Measurements from ENCODE around the gene IRAG1.

Gene IRAG1, protein sequence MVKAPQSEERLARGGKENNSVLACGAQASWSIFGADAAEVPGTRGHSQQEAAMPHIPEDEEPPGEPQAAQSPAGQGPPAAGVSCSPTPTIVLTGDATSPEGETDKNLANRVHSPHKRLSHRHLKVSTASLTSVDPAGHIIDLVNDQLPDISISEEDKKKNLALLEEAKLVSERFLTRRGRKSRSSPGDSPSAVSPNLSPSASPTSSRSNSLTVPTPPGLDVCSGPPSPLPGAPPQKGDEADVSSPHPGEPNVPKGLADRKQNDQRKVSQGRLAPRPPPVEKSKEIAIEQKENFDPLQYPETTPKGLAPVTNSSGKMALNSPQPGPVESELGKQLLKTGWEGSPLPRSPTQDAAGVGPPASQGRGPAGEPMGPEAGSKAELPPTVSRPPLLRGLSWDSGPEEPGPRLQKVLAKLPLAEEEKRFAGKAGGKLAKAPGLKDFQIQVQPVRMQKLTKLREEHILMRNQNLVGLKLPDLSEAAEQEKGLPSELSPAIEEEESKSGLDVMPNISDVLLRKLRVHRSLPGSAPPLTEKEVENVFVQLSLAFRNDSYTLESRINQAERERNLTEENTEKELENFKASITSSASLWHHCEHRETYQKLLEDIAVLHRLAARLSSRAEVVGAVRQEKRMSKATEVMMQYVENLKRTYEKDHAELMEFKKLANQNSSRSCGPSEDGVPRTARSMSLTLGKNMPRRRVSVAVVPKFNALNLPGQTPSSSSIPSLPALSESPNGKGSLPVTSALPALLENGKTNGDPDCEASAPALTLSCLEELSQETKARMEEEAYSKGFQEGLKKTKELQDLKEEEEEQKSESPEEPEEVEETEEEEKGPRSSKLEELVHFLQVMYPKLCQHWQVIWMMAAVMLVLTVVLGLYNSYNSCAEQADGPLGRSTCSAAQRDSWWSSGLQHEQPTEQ

DNA sequence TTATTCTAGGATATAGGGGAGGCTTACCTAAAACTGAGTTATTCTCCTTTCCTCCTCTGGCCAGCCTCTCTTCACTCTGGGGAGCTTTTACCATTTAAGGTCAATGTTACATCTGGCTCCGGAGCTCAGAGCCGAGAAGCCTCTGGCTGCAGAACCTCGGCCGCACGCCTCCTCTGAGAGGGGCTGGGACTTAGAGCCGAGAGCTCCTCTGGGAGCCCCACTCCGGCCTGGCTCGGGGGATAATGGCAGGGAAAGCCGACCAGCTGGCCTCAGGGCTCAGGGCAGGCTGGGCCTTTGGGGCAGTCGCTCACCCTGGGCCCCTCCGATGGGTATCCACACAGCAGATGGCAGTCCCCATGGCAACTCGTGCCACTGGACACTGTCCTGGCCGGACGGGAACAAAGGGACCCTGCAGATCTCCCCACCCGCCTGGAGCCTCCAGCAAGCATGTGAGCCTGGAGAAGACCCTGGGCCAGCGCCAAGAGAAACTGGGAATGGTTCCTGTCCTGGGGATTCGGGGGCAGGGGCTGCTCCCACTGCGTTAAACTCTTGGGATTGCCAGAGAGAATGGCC lies at the start of gene IRAG1:
Gene IRAG1 (minus strand): TSS at position 247 of the 573 bp plus-strand sequence. CDS start 153 bp downstream, at position 94.
- H3K27ac ChIP-seq (ENCODE audit: low read depth, low read length) = no peak within 1 kb of the TSS
- peaks cover 10% of the 10 kb centered on the region for H3K4me1 ChIP-seq (ENCODE audit: control insufficient read depth, insufficient read depth, low read length, unreplicated experiment)
- peak within 1 kb of the TSS; percentile 79 for H2AFZ ChIP-seq (ENCODE audit: low read length, unreplicated experiment)
- H3K36me3 ChIP-seq (ENCODE audit: insufficient read depth, low read length) = no peaks in the 10 kb centered on the region
- peak within 1 kb of the TSS; percentile 52 for H3K4me3 ChIP-seq (ENCODE audit: low read depth, low read length)
- no peaks in the 10 kb centered on the region for H3K79me2 ChIP-seq (ENCODE audit: control insufficient read depth, insufficient read depth, low read length, unreplicated experiment)
- H3K27me3 ChIP-seq (ENCODE audit: insufficient read depth, low read length) = no peaks in the 10 kb centered on the region

DNA sequence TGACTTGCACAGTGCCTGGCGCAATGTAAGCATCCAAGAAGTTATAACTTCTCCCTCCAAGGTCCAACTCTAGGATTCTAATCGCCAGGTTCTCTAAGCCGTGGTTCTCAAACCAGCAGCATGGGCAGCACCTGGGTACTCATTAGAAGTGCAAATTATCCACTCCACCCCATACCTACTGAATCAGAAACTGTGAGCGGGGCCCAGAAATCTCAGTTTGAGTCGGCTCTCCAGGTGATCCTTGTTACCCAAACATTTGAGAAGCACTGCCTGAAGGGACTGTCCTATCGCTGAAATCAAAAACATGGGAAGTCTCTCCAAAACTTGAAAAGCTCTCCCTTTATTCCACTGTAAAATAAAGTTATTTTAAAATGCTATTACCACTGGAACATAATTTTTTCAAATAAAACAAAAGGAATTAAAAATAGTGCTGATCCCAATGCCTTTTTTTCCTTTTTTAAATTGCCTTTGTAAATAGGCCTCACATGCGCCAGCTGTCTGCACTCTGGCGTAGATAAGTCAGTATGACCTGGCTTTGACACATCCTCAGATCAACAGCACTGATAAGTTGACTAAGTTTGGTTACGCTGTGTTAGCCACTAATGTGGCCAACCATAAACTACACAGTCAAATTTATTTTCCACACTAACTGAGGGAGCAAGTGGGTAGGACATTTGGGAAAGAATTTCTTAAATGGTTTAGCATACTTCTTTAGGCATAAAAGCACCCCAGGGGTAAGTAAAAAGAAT lies 49.1 kb upstream of the IRAG1 start:
- Histone ChIP-seq H3K4me3 (ENCODE audit: low read depth, low read length) (no peak overlapping the region), H3K27me3 (ENCODE audit: insufficient read depth, low read length) (no peaks in the 10 kb centered on the region), H2AFZ (ENCODE audit: low read length, unreplicated experiment) (no peak overlapping the region), H3K36me3 (ENCODE audit: insufficient read depth, low read length) (no peaks in the 10 kb centered on the region), H3K4me1 (ENCODE audit: control insufficient read depth, insufficient read depth, low read length, unreplicated experiment) (no peaks in the 10 kb centered on the region), H3K79me2 (ENCODE audit: control insufficient read depth, insufficient read depth, low read length, unreplicated experiment) (no peaks in the 10 kb centered on the region), H3K27ac (ENCODE audit: low read depth, low read length) (no peak overlapping the region)

DNA sequence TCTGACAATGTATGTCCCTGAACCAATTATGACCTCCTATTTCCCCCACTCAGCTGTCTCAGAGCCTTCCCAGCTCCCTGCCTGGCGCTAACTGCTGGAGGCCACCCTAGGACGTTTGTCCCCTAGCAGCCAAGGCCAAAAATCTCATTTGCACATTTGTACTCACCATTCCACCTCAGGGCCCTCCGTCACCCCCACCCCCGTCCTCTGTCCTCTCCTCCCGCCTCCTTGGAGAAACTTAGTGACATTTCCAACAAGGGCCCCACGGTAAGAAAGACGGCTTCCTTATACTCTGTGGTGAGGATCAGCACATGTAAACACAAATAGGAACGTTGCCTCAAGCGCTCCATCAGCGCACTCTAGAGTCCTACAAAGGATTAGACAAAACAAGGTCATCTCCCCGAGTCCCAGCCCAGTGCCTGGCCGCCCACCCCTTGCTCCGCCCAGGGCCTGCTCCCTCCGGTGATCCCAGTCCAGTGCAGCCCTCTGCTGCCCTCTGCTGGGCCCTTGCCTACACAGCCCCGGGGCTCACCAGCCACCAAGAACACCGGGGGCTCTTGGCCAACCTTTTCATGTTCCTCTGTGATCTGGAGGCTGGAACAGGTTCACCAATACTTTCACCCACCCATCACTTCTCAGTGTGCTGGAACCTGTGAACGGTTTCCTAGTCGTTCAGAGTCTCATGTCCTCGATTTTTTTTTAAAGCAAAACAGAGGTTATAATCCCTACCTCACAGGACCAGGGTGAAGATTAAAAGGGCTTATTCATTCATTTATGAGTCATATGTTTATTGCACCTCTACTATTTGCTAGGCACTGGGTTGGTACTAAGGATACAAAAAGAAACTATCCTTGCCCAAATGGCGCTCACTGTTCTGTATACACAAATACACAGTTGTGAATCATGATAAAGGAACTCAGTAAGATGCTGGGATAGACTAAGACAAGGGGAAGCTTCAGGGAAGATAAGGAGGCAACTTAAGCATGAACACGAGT lies 42.2 kb upstream of the IRAG1 start:
- Histone ChIP-seq H3K4me1 (ENCODE audit: control insufficient read depth, insufficient read depth, low read length, unreplicated experiment) (peaks cover 11% of the 10 kb centered on the region), H3K36me3 (ENCODE audit: insufficient read depth, low read length) (no peaks in the 10 kb centered on the region), H2AFZ (ENCODE audit: low read length, unreplicated experiment) (peak overlapping the region; percentile 94), H3K27ac (ENCODE audit: low read depth, low read length) (peak overlapping the region; percentile 90), H3K4me3 (ENCODE audit: low read depth, low read length) (peak overlapping the region; percentile 75), H3K27me3 (ENCODE audit: insufficient read depth, low read length) (no peaks in the 10 kb centered on the region), H3K79me2 (ENCODE audit: control insufficient read depth, insufficient read depth, low read length, unreplicated experiment) (no peaks in the 10 kb centered on the region)

DNA sequence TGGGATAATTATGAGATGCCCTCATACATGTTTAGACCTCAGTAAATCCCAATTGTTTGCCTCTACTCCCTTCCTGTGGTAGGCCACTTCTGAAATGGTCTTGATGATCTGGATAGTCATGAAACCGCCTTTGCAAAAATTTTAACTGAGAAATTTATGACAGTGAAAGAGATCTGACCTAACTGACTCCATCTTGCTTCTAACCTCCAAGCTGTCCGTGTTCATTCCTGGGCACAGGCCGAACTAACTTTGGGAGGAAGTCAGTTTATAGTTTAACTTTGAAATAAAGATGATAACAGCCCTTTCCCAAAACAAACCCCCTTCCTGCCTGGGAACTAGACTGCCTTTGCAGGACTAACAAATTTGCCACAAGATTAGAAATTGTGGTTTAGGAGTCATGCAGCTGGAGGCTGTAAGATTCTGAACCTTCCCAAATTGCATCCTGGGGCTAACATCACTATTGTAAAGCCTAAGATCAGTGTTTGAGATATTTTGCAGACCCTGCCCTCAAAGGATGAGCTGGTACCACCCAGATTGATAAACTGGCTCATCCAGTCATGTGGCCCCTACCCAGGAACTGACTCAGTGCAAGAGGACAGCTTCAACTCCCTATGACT lies 37.6 kb upstream of the IRAG1 start:
- no peak overlapping the region for H2AFZ ChIP-seq (ENCODE audit: low read length, unreplicated experiment)
- H3K27ac ChIP-seq (ENCODE audit: low read depth, low read length) = no peak overlapping the region
- H3K79me2 ChIP-seq (ENCODE audit: control insufficient read depth, insufficient read depth, low read length, unreplicated experiment) = no peaks in the 10 kb centered on the region
- H3K4me3 ChIP-seq (ENCODE audit: low read depth, low read length) = no peak overlapping the region
- H3K36me3 ChIP-seq (ENCODE audit: insufficient read depth, low read length) = no peaks in the 10 kb centered on the region
- peaks cover 6% of the 10 kb centered on the region for H3K4me1 ChIP-seq (ENCODE audit: control insufficient read depth, insufficient read depth, low read length, unreplicated experiment)
- H3K27me3 ChIP-seq (ENCODE audit: insufficient read depth, low read length) = no peaks in the 10 kb centered on the region

DNA sequence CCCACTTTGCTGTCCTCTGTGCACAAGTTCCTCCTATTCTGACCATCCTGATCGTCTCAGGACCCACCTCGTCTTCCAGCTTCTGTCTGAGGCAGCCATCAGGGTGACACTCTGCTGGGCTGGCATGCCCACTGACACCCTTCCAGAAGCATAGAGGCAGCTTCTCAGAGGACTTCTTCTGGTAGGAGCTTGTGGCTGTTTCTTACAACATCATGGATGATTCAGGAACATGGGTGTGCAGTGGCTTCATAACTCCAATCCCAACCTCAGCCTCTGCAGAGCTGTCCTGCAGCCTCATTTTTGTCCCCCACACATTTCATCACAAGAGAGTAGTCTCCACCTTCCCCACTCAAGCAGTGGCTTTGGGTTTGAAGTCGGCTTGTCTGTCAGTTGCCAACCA lies 36.6 kb upstream of the IRAG1 start:
- no peak overlapping the region for H2AFZ ChIP-seq (ENCODE audit: low read length, unreplicated experiment)
- H3K4me1 ChIP-seq (ENCODE audit: control insufficient read depth, insufficient read depth, low read length, unreplicated experiment) = peaks cover 8% of the 10 kb centered on the region
- H3K27ac ChIP-seq (ENCODE audit: low read depth, low read length) = no peak overlapping the region
- no peaks in the 10 kb centered on the region for H3K36me3 ChIP-seq (ENCODE audit: insufficient read depth, low read length)
- H3K79me2 ChIP-seq (ENCODE audit: control insufficient read depth, insufficient read depth, low read length, unreplicated experiment) = no peaks in the 10 kb centered on the region
- H3K27me3 ChIP-seq (ENCODE audit: insufficient read depth, low read length) = no peaks in the 10 kb centered on the region
- H3K4me3 ChIP-seq (ENCODE audit: low read depth, low read length) = no peak overlapping the region

DNA sequence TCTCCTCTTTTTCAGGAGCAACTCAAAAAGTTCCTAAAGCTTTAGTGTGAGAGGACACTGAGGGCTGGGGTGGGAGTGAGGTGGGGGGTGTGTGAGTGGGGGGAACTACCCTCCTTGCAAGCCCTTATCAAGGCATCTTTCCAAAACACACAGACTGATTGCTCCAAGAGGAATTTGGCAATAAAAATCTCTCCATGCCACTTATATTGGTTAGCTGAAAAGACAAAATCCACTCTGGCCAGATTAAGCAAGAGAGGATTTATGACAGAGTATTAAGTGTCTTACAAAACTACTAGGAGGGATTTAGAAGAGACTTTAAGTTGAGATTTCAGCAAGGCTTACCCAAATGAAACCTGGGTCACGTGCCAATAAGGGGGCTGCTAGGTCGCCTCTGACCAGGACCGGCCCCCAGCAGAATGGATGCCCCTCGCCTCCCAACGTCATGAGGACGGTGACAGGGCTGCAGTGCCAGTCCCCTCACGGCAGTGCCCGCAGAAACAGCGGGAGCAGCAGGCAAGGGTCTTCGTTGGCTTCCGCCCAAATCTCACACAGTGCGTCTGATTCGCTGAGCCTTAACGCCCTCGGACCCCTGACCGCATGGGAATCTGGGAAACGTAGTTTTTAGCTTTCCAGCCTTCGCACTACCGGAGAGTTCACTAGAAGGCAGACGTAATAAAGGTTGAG lies 35.4 kb upstream of the IRAG1 start:
- no peak overlapping the region for H2AFZ ChIP-seq (ENCODE audit: low read length, unreplicated experiment)
- no peak overlapping the region for H3K4me3 ChIP-seq (ENCODE audit: low read depth, low read length)
- no peak overlapping the region for H3K27ac ChIP-seq (ENCODE audit: low read depth, low read length)
- no peaks in the 10 kb centered on the region for H3K79me2 ChIP-seq (ENCODE audit: control insufficient read depth, insufficient read depth, low read length, unreplicated experiment)
- no peaks in the 10 kb centered on the region for H3K36me3 ChIP-seq (ENCODE audit: insufficient read depth, low read length)
- no peaks in the 10 kb centered on the region for H3K27me3 ChIP-seq (ENCODE audit: insufficient read depth, low read length)
- peaks cover 9% of the 10 kb centered on the region for H3K4me1 ChIP-seq (ENCODE audit: control insufficient read depth, insufficient read depth, low read length, unreplicated experiment)

DNA sequence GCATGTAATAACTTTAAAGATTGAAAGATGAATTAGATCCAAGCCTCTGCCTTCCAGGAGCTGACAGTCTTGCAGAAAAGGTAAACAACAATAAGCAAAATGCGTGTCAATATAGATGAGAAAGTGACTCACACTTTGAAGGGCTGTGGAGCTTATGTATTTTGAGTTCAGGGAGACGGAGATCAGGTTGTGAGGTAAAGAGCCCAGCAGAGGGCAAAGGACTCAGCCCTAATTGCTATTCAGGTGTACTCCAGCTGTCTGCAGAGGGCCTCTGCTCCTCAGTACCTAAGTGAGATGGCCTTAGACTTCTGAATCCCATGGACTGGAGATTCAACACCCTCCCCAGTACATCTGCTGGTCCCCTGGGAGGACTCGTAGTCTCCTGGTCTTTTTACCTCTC lies 34.6 kb upstream of the IRAG1 start:
- H3K4me1 ChIP-seq (ENCODE audit: control insufficient read depth, insufficient read depth, low read length, unreplicated experiment) = peaks cover 9% of the 10 kb centered on the region
- H3K4me3 ChIP-seq (ENCODE audit: low read depth, low read length) = no peak overlapping the region
- H3K79me2 ChIP-seq (ENCODE audit: control insufficient read depth, insufficient read depth, low read length, unreplicated experiment) = no peaks in the 10 kb centered on the region
- H2AFZ ChIP-seq (ENCODE audit: low read length, unreplicated experiment) = no peak overlapping the region
- H3K36me3 ChIP-seq (ENCODE audit: insufficient read depth, low read length) = no peaks in the 10 kb centered on the region
- H3K27me3 ChIP-seq (ENCODE audit: insufficient read depth, low read length) = no peaks in the 10 kb centered on the region
- no peak overlapping the region for H3K27ac ChIP-seq (ENCODE audit: low read depth, low read length)

DNA sequence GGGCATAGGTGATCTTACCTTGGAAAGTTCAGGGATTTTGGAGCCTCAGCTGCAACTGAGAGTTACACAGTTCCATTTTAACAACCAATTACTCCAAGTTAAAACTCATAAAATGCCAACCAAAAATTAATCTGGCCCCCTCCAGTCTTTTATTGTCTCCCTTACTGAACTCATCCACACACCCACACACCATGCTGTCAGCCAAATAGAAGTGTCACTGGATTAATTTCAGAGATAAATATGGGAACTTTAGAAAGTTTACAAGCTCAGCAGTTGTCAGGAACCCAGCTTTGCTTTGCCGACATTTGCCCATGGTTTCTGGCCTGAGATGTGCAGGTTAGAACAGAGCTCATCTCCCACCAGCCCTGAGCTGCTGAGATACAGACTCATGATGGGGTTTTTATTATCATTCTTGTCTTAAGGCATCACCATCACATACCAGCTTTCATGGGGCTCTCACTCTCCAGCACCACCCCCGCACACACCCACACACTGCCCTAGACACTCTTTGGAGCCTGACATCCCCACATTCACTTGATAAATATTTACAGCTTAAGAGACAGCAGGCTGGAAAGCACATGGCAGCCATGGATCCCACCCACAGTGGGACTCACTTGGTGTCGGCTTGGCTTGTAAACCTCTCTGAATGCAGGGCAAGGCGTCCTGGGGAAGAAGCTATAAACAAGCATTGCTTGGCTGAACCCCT lies 33.7 kb upstream of the IRAG1 start:
- Histone ChIP-seq H3K79me2 (ENCODE audit: control insufficient read depth, insufficient read depth, low read length, unreplicated experiment) (no peaks in the 10 kb centered on the region), H3K27me3 (ENCODE audit: insufficient read depth, low read length) (no peaks in the 10 kb centered on the region), H3K4me3 (ENCODE audit: low read depth, low read length) (no peak overlapping the region), H2AFZ (ENCODE audit: low read length, unreplicated experiment) (no peak overlapping the region), H3K36me3 (ENCODE audit: insufficient read depth, low read length) (no peaks in the 10 kb centered on the region), H3K4me1 (ENCODE audit: control insufficient read depth, insufficient read depth, low read length, unreplicated experiment) (peaks cover 9% of the 10 kb centered on the region), H3K27ac (ENCODE audit: low read depth, low read length) (no peak overlapping the region)

All from ACC112 (cell line).